Measurements from ENCODE around the gene WNT9B.
"Not testable (repeated sequence)": the region's sequence is repeated elsewhere in the genome, so short reads cannot be mapped to it uniquely, and the experiment has no call there.

WNT9B gene

DNA sequence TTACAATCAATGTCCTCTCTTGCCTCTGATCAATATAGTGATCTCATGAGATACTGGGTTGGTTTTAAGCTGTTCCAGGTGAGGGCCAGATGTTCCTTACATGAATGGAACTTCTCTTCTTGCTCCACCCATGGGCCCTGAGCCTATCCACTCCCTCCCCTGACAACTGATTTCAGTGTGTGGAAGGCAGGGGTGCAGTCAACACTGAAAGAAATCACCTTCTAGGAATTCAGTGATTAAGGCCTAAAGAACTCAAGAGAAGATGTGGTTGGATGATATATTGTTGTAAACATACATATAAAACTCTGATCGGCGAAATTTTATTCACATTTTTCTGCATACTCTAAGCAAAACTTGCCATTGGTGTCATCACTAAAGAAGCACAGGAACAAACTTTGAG is 64.8 kb downstream of the WNT9B start:
- no peak for DNase-seq (ENCODE audit: low spot score)

DNA sequence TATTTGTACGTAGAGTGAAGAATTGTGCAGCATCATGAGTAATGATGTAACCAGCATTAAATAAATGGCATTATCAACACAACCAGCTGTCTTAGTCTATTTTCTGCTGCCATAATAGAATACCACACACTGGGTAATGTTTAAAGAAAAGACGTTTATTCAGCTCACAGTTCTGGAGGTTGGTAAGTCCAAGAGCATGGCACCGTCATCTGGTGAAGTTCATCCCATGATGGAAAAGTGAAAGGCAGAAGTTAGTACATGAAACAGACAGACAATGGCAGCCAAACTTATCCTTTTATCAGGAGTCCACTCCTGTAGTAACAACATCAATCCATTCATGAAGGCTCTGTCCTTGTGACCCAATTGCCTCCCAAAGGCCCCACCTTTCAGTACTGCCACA is 65.2 kb downstream of the WNT9B start:
- no peak for DNase-seq (ENCODE audit: low spot score)

DNA sequence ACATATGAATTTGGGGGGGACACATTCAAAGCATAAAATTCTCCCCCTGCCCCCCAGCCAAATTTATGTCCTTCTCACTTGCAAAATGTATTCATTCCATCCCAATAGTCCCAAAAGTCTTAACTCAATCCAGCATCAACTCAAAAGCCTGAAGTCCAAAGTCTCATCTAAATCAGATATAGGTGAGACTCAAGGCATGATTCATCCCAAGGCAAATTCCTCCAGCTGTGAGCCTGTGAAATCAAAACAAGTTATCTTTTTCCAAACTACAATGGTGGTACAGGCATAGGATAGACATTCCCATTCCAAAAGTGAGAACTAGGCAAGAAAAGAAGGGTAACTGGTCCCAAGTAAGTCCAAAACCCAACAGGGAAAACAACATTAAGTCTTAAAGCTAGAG is 65.7 kb downstream of the WNT9B start:
- DNase-seq (ENCODE audit: low spot score), result no peak

DNA sequence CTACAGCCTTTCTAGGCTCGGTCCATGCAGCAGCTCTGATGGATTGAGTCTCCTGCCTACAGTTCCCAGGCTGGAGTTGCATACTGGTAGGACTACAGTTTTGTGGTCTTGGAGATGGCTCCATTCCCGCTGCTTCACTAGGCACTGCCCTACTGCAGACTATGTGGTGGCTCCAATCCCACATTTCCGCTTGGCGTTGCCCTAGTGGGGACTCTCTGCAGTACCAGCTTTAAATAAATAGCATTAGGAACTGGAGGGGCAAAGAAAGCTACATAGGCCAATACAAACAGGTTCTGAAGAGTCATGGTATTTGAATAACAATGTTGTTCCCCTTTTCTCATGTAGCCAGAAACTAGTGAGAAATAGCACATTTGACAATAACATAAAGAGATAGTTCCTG is 66.1 kb downstream of the WNT9B start:
- DNase-seq (ENCODE audit: low spot score), result no peak

DNA sequence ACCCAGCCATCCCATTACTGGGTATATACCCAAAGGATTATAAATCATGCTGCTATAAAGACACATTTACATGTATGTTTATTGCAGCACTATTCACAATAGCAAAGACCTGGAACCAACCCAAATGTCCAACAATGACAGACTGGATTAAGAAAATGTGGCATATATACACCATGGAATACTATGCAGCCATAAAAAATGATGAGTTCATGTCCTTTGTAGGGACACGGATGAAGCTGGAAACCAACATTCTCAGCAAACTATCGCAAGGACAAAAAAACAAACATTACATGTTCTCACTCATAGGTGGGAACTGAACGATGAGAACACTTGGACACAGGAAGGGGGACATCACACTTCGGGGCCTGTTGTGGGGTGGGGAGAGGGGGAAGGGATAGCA is 70.6 kb downstream of the WNT9B start:
- not testable (repeated sequence) for DNase-seq (ENCODE audit: low spot score)

DNA sequence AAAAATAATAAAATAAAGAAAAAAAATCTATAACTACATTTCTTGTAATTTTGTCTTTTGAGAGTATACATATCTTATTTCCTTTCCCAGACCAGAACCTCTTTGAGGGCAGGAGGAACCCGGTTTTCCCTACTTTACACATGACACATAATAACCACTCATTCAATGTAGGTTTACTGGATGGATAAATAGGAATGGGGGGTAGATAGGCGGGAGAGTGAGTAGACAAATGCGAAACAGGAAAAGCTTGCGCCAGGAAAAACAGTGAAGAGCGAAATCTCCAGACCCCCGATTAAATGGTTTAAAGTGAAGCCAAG is 71.1 kb downstream of the WNT9B start:
- DNase-seq (ENCODE audit: low spot score), result no peak

DNA sequence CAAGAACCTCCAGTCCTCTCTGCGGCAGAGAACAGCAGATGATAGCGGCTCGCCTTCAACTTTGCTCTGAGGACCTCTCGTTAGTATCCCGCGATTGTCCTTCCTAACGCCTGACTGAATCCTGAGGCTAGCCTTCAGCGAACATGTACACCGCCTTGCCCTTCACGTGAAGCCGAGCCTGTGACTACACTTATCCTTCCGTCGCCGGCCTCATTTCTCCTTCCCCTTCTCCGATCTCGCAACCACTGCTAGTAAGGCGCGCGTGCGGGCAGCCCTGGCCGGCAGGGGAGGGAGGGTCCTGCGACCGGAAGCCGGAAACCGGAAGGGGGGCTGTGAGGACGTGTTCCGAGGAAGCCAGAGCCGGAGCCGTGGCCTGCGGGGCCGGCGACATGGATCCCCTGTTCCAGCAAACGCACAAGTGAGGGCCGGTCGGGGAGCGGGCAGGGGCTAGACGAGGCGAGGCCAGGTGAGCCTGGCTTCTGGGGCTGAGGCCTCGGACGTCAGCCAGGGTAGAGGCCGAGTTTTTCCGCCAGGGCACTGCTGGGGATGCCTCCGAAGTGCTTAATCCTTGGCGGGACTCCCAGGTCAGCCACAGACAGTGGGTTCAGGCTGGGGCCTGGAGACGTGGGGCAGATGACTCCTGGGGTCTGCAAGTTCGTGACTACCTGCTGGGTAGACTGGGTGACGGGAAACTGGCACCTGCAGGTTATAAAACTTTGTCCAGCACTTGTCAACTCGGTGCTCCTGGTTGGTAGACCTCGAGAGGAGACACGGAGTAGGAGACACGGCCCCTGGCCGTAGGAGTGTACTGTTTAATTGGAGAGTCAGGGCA is 71.6 kb downstream of the WNT9B start, which contains the start of gene GOSR2:
GOSR2 (plus strand) TSS at position 357 of the 832 bp plus-strand sequence; CDS start at position 390, 33 bp downstream.
- DNase-seq (ENCODE audit: low spot score), result peak; percentile 97

DNA sequence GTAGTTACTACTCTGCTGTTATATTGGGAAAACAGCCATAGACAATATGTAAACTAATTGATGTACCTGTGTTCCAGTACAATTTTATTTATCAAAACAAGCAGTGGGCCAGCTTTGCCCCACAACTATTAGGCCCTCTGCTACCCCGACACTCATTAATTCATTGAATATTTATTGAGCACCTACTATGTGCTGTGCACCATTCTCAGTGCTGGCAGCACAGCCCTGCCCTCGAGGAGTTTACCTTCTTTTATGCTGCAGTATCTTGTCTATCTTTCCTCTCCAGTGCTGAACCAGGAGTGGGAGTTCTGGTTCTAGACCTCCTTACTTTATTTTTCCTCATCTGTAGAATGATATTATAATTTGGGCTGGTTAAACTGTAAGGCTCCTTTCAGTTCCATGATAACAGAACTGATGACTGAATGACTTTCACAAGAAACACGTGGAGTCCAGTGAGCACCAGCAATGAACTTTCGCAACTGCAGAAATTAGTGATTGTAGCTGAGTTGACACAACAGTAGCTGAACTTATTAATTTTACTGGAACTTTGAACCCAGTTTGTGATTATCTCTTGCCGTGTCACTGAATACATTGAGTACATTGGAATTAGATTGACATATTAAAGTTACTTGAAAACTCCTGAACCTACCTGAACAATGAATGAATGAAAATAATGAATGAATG is 73.9 kb downstream of the WNT9B start:
- no peak for DNase-seq (ENCODE audit: low spot score)

DNA sequence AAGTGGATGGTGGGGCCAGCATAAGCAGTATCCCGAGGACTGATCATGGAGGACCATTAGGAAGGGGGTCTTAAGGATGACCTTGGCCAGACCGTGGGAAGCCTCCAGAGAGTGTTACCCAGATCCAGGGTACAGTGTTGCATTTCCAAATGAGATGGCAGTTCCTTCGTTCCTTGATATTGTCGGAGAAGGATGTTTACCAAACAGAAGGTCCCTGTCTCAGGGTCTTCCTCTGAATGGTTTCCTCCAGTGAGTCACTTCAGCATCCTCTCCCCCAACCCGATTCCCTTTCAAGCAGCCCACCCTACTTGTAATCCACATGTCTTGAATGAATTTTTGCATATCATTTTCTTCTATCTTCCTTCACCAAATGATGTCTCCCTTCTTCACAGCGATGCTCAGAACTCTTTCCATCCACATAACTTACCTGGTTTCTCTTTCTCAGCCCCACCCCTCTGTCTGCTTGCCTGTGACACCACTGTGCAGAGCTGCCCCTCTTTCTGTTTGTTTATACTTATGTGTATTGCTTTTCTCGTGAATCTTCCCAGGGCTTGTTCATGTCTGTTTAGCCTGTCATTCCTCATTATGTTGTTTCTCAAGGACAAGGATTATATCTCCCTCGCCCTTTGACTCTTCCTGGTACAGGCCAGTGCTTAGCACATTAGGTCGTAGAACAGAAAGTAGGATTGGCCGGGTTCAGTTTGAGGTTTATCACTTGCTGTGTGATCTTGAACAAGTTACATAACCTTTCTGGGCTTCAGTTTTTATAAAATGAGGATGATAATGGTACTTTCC is 77.3 kb downstream of the WNT9B start:
- no peak for DNase-seq (ENCODE audit: low spot score)

DNA sequence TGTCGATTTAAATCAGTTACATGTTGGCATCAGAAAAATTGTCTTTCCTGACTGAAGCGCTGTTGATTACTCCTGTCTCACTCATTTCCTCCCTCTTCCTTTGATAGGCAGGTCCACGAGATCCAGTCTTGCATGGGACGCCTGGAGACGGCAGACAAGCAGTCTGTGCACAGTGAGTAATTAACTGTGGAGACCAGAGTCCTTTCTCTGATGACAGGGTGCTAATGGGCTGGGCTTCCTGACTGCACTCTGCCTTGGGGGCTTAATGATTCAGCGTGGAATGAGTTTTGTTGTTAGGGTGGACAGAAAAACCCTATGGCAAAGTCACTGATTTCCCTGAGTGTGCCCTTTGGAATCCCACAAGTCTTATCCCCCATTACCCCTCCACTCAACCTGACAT is 78.0 kb downstream of the WNT9B start:
- peak; percentile 49 for DNase-seq (ENCODE audit: low spot score)

DNA sequence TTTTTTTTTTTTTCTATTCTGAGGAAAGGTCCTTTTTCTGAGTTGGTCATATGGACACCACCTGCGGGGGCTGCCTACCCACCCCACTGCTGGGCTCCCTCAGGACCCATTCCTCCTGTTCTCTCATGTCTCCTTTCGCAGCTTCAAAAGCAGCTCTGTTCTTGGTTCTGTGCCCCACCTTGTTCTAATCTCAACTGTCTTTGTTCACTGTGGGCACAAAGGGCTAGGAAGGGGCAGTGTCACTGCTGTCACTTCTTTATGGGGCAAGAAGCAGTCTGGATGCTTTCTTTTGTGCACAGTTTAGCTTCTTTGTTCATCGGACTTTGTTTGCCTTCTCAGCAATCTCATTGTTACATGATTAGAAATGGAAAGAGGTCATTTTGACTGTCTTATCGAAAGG is 78.7 kb downstream of the WNT9B start:
- no peak for DNase-seq (ENCODE audit: low spot score)

DNA sequence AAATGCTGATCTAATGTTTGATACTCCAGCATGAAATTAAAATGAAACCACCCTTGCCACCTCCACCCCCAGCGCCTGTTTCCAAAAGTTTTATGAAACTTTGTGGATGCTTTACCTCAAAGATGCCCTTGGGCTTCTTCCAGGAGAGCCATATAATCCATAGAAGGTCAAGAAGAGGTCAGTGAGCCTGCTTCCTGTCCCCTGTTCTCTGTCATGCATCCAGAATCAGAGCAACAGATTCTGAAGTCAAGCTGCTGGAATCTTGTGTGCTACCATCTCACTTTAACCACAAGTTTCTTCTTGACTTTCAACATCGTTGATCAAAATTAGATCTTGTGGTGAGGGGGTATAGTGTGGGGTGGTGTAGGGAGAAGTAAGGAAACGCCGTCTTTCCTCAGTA is 80.2 kb downstream of the WNT9B start:
- DNase-seq (ENCODE audit: low spot score), result no peak

DNA sequence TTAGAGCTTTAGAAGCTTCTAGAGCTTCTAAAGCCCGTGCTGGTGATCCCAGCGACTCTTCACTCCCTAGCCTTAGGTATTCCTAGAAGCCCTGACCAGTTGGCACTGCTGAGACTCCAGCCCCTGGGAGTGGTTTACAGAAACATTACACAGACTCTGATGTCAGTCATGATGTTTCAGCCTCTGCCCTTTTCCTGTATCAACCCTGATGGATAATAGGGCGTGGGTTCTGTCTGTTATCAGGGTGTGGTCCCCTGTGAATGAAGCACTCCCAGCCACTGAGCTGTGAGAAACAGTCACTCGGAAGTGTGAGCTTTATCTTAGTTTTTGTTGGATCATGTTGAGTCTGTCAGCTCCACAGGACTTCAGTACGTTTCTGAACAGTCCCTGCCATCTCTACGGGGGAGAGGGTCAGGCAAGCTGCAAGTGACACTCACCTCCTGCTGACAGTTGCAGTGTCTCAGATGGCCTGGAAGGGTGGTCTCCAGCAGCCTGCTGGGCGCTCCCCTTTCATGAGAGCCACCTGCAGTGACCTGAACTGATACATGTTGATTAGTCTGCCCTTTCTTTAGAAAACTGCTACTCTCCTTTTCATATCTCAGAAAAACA is 84.4 kb downstream of the WNT9B start:
- no peak for DNase-seq (ENCODE audit: low spot score)
